ENCODE data around the gene PPP1R15A.
"Not testable (repeated sequence)": the region's sequence is repeated elsewhere in the genome, so short reads cannot be mapped to it uniquely, and the experiment has no call there.

Gene PPP1R15A

GRCh38 chr19:48872182-48872883 is at the start of gene PPP1R15A:
Gene PPP1R15A, plus strand, starts transcription at chr19:48872421. Its CDS starts 813 bp downstream, at chr19:48873234.
- DNase-seq (ENCODE audit: low read depth, low spot score): peak; percentile 94

- DNase-seq (ENCODE audit: low read depth, low spot score): no peak
Measured at GRCh38 chr19:48822514-48822913, 49.7 kb upstream of the PPP1R15A start.

GRCh38 chr19:48826606-48827020 is 45.6 kb upstream of the PPP1R15A start:
- no peak for DNase-seq (ENCODE audit: low read depth, low spot score)

- DNase-seq (ENCODE audit: low read depth, low spot score): no peak
Measured at GRCh38 chr19:48830088-48830487, 42.1 kb upstream of the PPP1R15A start.

GRCh38 chr19:48830965-48831364 is 41.3 kb upstream of the PPP1R15A start:
- no peak for DNase-seq (ENCODE audit: low read depth, low spot score)

DNA sequence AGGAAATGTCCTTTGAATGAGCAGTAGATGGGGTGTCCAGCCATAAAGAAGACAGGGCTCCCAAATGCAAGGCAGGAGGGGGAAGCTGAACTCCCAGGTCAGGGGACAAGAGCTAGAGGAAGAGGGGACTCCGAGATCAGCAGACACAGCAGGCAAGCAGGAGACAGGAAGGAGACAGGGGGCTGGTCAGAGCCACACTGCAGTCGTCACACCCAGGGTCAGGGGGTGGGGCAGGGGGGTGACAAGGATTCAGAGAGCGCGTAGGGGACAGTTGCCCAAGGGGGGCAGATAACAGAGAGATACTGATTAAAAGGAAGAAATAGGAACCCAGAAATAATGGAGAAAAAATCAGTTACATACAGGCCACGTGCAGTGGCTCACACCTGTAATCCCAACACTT is 39.2 kb upstream of the PPP1R15A start:
- no peak for DNase-seq (ENCODE audit: low read depth, low spot score)

DNA sequence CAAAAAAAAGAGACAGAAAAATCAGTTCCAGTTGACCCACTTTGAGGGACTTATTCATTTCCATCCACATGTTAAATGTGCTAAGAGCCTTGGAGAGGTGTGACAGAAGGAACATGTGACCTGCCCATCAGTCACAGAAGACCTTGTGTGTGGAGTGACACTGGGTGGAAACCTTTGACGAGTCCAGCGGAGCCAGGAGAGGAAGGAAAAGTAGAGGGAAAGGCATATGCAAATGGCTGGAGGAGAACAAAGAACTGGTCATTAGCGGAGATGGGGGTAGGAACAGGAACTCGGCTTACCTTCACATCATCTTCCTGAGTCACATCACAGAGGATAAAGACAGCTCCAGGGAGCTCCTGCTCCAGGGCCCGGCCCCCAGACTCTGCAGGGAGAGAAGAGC is 38.2 kb upstream of the PPP1R15A start:
- no peak for DNase-seq (ENCODE audit: low read depth, low spot score)

DNA sequence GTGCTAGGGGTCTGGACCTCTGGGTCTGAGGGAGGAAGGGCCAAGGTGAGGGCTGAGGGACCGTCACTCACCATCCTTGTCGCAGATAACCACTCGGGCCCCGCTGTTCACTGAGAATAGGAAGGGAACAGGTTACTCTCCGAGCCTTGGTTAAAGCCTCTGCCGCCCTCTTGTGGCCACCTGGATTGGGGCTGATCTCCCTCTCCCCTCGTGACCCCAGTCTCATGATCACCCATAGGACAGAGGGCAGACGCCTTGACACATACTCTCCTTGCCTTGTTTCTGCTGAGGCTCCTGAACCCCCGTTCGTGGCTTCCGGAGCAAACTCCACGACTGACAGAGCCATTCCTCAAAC is 36.5 kb upstream of the PPP1R15A start:
- DNase-seq (ENCODE audit: low read depth, low spot score): peak; percentile 79

- DNase-seq (ENCODE audit: low read depth, low spot score): no peak
Measured at GRCh38 chr19:48836089-48837017, 35.9 kb upstream of the PPP1R15A start, which contains the start of gene HSD17B14. Gene HSD17B14, minus strand, starts transcription at chr19:48836491. Its CDS starts 80 bp downstream, at chr19:48836411.

GRCh38 chr19:48837051-48837524 is 35.1 kb upstream of the PPP1R15A start:
- peak; percentile 36 for DNase-seq (ENCODE audit: low read depth, low spot score)

DNA sequence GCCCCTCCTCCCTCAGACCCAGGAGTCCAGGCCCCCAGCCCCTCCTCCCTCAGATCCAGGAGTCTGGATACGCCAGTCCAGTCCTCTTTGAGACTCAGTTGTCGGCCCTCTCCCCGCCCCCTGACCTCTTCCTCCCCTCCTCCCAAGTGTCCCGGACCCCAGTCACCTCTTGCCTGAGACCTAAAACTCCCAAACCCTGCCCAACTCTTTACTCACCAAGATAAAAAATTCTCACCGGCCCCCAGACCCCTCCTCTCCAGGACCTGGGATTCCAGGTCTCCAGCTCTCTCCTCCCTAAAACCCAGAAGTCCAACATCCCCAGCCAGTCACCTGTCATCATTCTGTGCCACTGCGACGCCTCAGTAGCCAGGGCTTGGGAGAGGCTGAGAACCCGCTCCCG is 34.5 kb upstream of the PPP1R15A start:
- DNase-seq (ENCODE audit: low read depth, low spot score): no peak

- no peak for DNase-seq (ENCODE audit: low read depth, low spot score)
Measured at GRCh38 chr19:48841047-48841446, 31.2 kb upstream of the PPP1R15A start.

GRCh38 chr19:48841571-48841970 is 30.6 kb upstream of the PPP1R15A start:
- DNase-seq (ENCODE audit: low read depth, low spot score): no peak

DNA sequence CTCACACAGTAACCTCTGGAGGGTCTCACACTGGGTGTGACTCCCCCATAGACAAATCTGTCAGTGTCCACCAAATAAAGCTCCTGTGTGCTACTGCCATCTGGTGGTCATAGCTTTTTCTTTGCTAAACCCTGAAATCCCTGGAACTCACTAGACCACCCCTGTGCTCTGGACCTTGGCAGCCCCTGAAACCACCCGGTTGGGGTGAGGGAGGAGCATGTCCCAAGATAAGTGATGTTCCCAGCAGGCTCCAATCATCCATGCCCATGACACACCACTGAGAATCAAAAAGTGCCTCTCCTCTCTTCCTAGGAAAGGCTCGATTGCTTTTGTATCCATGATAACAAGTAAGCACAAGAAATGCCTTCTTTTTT is 29.4 kb upstream of the PPP1R15A start:
- peak; percentile 27 for DNase-seq (ENCODE audit: low read depth, low spot score)

GRCh38 chr19:48844472-48844871 is 27.7 kb upstream of the PPP1R15A start:
- DNase-seq (ENCODE audit: low read depth, low spot score): no peak

- no peak for DNase-seq (ENCODE audit: low read depth, low spot score)
Measured at GRCh38 chr19:48845384-48845783, 26.8 kb upstream of the PPP1R15A start.

DNA sequence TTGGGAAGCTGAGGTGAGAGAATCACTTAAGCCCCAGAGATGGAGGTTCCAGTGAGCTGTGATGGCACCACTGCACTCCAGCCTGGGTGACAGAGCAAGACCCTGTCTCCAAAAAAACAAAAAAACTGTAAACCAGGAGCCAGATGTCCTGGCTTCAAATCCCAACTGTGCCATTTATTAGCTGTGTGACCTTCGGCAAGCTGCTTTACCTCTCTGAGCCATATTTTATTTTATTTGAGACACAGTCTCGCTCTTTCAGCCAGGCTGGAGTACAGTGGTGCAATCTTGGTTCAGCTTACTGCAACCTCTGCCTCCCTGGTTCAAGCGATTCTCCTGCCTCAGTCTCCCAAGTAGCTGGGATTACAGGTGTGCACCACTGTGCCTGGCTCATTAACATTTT is 25.6 kb upstream of the PPP1R15A start:
- DNase-seq (ENCODE audit: low read depth, low spot score): not testable (repeated sequence)

DNA sequence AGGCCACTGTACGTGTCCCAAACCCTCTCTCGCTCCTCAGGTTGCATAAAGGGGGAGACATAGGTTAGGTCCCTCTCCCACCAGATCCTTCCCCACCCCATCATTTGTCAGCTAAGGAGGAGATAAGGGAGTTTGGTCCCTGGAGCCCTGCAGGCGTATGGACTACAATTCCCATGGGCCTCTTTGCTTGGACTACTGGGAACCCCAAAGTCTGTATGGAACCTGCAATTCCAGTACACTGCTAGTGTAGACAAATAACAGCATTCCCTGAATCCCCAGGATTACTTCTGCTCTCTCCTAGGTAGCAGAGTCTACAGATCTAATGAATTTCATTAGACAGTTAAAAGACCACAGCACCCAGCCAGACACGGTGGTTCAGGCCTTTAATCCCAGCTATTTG is 19.9 kb upstream of the PPP1R15A start:
- no peak for DNase-seq (ENCODE audit: low read depth, low spot score)

DNA sequence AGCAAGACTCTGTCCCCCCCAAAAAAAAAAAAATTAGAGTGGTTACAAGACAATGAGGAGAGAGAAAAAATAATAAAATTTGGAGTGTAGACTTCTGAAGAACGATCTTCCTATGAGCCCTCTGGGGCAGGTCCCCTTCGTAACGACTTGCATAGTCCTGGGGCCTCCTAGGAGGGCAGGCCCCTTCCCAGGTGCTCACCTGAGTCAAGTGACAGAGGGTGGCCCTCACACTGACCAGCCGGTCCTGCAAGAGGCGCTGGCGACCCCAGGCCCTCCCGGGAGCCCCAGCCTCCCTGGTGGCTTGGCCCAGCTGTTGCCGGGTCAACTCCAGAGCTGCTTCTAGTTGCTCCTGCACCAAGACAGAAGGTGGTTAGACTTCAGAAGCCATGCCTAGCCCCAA is 18.7 kb upstream of the PPP1R15A start:
- DNase-seq (ENCODE audit: low read depth, low spot score): no peak

DNA sequence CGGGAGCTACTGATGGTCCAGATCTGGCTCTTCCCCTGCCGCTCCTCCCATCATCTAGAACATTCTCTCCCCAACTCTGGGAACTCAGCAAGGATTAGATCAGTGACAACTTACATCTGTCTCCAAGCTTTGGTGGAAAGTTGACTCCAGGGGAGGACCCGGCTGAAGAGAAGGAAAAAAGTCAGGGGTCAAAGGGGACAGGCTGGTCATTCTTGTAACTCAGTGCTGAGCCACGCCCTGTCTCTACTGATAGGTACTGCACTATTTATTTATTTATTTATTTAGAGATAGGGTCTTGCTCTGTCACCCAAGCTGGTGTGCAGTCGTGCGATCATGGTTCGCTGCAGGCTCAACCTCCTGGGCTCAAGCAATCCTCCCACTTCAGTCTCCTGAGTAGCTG is 18.1 kb upstream of the PPP1R15A start:
- no peak for DNase-seq (ENCODE audit: low read depth, low spot score)

DNA sequence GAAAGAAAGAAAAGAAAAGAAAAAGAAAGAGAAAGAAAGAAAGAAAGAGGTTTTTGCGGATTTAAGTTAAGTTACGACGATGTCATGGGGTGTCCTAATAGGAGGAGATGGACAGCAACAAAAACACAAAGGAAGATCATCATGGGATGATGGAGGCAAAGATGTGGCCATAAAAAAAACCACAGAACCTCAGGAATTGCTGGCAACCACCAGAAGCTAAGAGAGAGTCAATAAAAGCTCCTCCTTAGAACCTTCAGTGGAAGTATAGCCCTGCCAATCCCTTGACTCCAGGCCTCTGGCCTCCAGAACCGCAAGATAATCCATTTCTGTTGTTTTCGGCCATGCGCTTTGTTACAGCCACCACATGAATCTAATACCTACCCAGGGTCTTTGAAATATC is 15.3 kb upstream of the PPP1R15A start:
- DNase-seq (ENCODE audit: low read depth, low spot score): no peak

DNA sequence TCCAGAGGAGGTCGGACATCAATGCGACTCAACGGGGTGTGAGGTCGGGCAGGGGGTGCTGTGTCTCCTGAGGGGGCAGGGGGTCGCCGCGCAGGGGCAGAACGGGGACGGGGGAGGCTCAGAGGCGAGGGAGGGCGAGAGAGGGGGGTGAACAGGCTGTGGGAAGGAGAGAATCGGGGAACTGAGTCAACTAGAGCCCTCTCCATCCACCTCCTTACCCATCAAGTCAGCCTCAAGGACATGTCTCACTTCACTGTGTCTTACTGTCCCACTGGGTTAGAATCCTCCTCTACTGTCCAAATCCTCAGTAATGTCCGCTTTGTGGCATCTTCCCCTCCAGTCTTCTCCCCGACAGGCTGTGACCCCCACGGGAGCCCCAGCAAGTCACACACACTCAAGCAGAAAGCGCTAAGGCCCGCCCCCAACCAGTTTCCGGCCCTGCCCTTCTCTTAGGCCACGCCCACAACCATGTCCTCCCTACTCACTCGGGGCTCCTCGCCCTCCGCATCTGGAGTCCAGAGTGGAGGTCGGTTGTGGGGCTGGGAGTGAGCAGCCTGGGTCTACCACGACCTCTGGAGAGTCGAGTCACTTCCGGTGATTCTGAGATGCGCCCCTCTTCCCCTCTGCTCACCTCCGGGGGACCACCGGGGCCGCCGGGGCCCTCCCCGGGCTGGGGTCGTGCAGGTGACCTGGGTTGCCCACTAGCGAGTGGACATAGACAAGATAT is 13.1 kb upstream of the PPP1R15A start:
- DNase-seq (ENCODE audit: low read depth, low spot score): peak; percentile 68

All from activated CD4-positive, CD25-positive, alpha-beta regulatory T cell treated with anti-CD3 and anti-CD28 coated beads, Interleukin-2, amount 50 U/mL, for 16 hours (primary cell).